ENCODE measurements around the gene DYNC1I2.

DYNC1I2 gene

DNA sequence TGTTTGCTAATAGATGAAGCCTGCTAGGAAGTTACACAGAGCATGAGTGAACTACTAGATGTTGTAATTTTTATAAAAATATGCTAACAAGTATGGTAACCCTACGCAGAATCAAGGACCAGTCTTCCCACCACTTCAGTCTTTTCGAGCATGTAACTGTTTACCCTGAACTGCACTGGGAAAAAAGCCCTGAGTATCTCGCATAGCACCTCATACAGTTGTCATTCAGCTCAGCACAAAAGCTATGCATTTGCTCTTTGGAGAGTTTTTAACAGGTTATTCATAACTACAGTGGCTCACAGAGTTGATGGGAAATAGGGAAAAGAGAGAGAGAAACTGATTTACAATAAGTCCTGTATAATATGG is 42.7 kb downstream of the DYNC1I2 start:
- TF ChIP-seq, protein P1, sequence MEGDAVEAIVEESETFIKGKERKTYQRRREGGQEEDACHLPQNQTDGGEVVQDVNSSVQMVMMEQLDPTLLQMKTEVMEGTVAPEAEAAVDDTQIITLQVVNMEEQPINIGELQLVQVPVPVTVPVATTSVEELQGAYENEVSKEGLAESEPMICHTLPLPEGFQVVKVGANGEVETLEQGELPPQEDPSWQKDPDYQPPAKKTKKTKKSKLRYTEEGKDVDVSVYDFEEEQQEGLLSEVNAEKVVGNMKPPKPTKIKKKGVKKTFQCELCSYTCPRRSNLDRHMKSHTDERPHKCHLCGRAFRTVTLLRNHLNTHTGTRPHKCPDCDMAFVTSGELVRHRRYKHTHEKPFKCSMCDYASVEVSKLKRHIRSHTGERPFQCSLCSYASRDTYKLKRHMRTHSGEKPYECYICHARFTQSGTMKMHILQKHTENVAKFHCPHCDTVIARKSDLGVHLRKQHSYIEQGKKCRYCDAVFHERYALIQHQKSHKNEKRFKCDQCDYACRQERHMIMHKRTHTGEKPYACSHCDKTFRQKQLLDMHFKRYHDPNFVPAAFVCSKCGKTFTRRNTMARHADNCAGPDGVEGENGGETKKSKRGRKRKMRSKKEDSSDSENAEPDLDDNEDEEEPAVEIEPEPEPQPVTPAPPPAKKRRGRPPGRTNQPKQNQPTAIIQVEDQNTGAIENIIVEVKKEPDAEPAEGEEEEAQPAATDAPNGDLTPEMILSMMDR (IDR thresholded peaks at IDR 0.05): no peak
- no peak for TF ChIP-seq ZFX (IDR thresholded peaks at IDR 0.05; ENCODE audit: borderline replicate concordance)
- H3K27ac ChIP-seq: no peak overlapping the region

DNA sequence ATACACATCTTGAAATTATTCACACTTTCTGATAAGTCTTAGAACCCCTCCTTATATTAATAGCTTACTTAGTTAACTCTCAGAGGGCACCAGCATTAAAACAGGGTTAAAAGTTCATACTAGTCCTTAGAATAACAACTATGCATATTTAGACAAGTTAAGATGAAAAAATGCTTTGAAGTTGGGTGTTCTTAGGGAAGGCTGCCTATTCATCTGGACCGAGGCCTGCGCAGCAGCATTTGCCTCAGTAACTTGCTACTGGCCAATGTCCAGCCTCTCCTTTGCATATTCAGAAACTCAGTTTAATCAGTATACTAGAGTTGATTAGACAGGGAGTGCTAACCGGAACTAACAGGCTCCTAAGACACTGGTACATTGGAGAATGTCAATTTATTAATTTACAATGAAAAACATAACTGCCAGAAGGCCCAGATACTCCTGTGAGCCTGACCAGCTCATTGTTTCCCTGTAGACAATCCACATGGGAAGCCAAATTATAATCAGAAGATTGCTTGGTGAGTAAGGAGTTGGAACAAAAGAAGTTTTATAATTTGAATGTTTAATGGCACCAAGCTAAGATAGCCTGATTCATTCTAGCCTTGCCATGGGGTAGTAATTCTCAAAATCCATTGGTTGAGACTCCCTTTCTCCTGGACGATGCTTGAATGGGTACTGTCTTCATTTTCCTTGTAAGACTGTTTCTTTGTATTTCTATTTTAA is 48.9 kb downstream of the DYNC1I2 start:
- TF ChIP-seq ZFX (IDR thresholded peaks at IDR 0.05; ENCODE audit: borderline replicate concordance): no peak
- TF ChIP-seq, protein P1 (IDR thresholded peaks at IDR 0.05): no peak
- no peak overlapping the region for H3K27ac ChIP-seq

DNA sequence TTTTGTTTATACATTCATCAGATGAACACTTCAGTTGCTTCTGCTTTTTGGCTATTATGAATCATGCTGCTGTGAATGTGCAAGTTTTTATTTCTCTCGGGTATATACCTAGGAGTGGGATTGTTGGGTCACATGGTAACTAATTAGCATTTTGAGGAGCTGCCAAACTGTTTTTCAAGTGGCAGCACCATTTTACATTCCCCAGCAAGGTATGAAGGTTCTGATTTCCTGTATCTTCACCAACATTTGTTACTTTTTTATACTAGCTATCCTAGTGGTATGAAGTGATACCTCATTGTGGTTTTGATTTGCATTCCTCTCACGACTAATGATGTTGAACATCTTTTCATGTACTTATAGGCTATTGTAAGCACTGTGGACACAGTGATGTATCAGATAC is 53.9 kb downstream of the DYNC1I2 start:
- H3K27ac ChIP-seq: no peak overlapping the region
- no peak for TF ChIP-seq ZFX (IDR thresholded peaks at IDR 0.05; ENCODE audit: borderline replicate concordance)
- TF ChIP-seq, protein P1 (IDR thresholded peaks at IDR 0.05): no peak

DNA sequence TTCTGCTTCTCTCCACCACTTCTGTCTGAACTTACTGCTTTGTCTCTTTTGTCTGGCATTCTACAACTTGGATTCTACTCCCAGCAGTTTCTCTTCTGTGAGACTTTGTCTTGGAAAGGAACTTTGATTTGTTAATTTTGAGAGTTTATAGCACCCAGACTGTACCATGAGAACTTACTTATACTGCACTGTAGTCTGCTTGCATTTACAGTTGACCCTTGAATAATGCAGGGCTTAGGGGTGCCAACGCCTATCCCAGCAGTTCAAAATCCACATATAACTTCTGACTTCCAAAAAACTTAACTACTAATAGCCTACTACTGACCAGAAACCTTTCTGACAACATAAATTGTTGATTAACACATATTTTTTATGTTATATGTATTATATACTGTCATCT is 55.5 kb downstream of the DYNC1I2 start:
- TF ChIP-seq, protein P1 (IDR thresholded peaks at IDR 0.05): no peak
- TF ChIP-seq ZFX (IDR thresholded peaks at IDR 0.05; ENCODE audit: borderline replicate concordance): no peak
- H3K27ac ChIP-seq: no peak overlapping the region

DNA sequence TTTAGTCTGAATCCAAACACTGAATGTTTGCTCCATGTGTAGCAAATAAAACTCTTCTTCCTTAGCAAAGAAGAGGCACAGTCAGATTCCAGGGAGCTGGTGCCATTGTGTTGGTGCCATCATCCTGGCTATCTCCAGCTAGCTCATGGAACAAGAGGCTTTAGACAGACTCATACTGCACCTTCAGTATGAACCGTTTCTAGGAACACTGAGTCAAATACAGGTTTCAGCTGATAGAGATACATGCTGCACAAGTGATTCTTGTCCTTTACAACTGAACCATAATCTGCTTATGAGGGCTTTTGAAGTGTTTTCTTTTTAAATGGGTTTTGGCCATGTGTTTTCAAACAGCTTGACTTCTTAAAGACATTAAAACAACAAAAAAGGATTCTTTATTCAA is 57.9 kb downstream of the DYNC1I2 start:
- H3K27ac ChIP-seq: no peak overlapping the region
- TF ChIP-seq, protein P1 (IDR thresholded peaks at IDR 0.05): no peak
- no peak for TF ChIP-seq ZFX (IDR thresholded peaks at IDR 0.05; ENCODE audit: borderline replicate concordance)

DNA sequence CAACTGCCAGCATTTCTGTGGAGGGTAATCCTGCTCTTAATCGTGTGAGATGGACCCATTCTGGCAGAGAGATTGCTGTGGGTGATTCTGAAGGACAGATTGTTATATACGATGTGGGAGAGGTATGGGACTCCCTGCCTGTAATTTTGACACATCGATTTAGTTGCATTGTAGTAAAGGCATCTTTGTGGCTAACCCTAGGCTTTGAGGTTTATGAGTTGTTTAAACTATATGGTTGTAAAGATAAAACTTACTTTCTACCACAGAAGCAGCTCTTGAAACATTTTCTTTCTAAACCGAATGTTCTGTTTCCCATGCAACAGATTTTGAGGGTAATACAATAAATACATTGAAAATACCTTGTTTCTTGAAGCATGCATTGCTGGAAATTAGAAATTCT is 58.5 kb downstream of the DYNC1I2 start:
- TF ChIP-seq ZFX (IDR thresholded peaks at IDR 0.05; ENCODE audit: borderline replicate concordance): no peak
- TF ChIP-seq, protein P1 (IDR thresholded peaks at IDR 0.05): no peak
- H3K27ac ChIP-seq: no peak overlapping the region

DNA sequence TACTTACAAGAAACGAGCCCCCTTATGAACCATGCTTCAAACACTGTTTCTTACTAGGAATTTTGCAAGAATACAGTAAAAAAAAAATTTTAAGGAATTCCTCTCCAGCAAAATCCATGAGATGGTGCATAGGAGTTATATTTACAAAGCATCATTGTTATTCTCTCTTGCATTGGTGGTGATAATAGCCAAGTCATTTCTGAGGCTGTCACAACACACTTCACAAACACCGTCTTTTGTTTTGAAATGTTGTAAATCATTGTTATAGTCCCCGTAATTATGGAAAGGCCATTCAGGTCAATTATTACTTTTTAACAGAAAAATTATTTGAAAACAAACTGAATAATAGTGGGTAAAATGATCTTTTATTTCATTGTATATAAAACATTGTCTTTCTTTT is 60.1 kb downstream of the DYNC1I2 start:
- TF ChIP-seq, protein P1 (IDR thresholded peaks at IDR 0.05): no peak
- no peak for TF ChIP-seq ZFX (IDR thresholded peaks at IDR 0.05; ENCODE audit: borderline replicate concordance)
- H3K27ac ChIP-seq: no peak overlapping the region

Data from 22Rv1 (cell line).